CD1c-positive myeloid dendritic cell (primary cell): ENCODE measurements around the gene TNFSF18.

Experiments
- DNase-seq: peaks from one replicate; pipeline ENCODE4 v3.0.0-alpha.2; 2016; ENCODE audit errors: extremely low spot score

The TNFSF18 gene

GRCh38 chr1:173039626-173040025 lies 11.1 kb downstream of the TNFSF18 start:
- no peak for DNase-seq

GRCh38 chr1:173038875-173039554 lies 11.7 kb downstream of the TNFSF18 start:
- DNase-seq, result peak; percentile 69

- DNase-seq, result no peak
Observed at GRCh38 chr1:173024543-173024942, 26.2 kb downstream of the TNFSF18 start.

- DNase-seq, result no peak
Observed at GRCh38 chr1:173023343-173023742, 27.4 kb downstream of the TNFSF18 start.

- DNase-seq, result peak; percentile 84
Observed at GRCh38 chr1:173020138-173020750, 30.5 kb downstream of the TNFSF18 start.

GRCh38 chr1:173017792-173018191 lies 32.9 kb downstream of the TNFSF18 start:
- DNase-seq, result peak; percentile 62

- DNase-seq, result no peak
Observed at GRCh38 chr1:173016419-173016818, 34.3 kb downstream of the TNFSF18 start.

GRCh38 chr1:173015629-173016028 lies 35.1 kb downstream of the TNFSF18 start:
- peak; percentile 85 for DNase-seq

- DNase-seq, result peak; percentile 68
Observed at GRCh38 chr1:173014160-173014559, 36.6 kb downstream of the TNFSF18 start.

GRCh38 chr1:173012126-173012525 lies 38.6 kb downstream of the TNFSF18 start:
- no peak for DNase-seq

GRCh38 chr1:173009597-173009996 lies 41.1 kb downstream of the TNFSF18 start:
- peak; percentile 90 for DNase-seq

- no peak for DNase-seq
Observed at GRCh38 chr1:173005196-173005864, 45.4 kb downstream of the TNFSF18 start.

GRCh38 chr1:173002891-173003838 lies 47.6 kb downstream of the TNFSF18 start:
- DNase-seq, result no peak

GRCh38 chr1:172999349-172999748 lies 51.4 kb downstream of the TNFSF18 start:
- no peak for DNase-seq

- no peak for DNase-seq
Observed at GRCh38 chr1:172997941-172998361, 52.8 kb downstream of the TNFSF18 start.

GRCh38 chr1:172993640-172994039 lies 57.1 kb downstream of the TNFSF18 start:
- DNase-seq, result no peak

GRCh38 chr1:172991674-172992400 lies 58.9 kb downstream of the TNFSF18 start:
- no peak for DNase-seq

- no peak for DNase-seq
Observed at GRCh38 chr1:172990598-172991215, 60.0 kb downstream of the TNFSF18 start.
